CD14-positive monocyte (primary cell): Measurements from ENCODE around the gene GRID1. TPM values are rescaled to one million over a fixed set of nuclear protein-coding genes. Genes with fewer than 3 reads are reported as not detected.
A peak's percentile ranks its signal among the peaks of the same experiment; 100 is the strongest.

Source experiments
- DNase-seq, 3 donors: peaks; one replicate each; pipeline ENCODE4 v3.0.0-alpha.2; 2011 to 2022
- H2AFZ ChIP-seq: 2 replicates; pipeline ENCODE4 v1.6.0; 2012; ENCODE audit warnings: mild to moderate bottlenecking, low read depth, low read length, inconsistent platforms; ENCODE audit not compliant: insufficient read depth, poor library complexity, severe bottlenecking
- H3K27ac ChIP-seq, 2 donors: 1 replicate in 1 of 2; 2 replicates in 1 of 2; pipeline ENCODE4 v1.5.1; 2012 to 2013; ENCODE audit warnings: low read length in 2 of 2, control low read depth in 1 of 2, inconsistent platforms in 1 of 2, low read depth in 1 of 2, mild to moderate bottlenecking in 1 of 2
- H3K27me3 ChIP-seq, 2 donors: one replicate each; pipeline versions ENCODE4 v1.6.0 to v1.6.1; 2011 to 2013; ENCODE audit warnings: low read length in 2 of 2; ENCODE audit not compliant: control insufficient read depth in 2 of 2, insufficient read depth in 2 of 2
- H3K36me3 ChIP-seq, 2 donors: replicated peaks in 1 of 2; 1 replicate in 1 of 2; 2 replicates in 1 of 2; pipeline versions ENCODE4 v1.5.1 to v1.6.1; 2012 to 2013; ENCODE audit warnings: low read length in 2 of 2, control low read depth in 1 of 2, inconsistent platforms in 1 of 2, mild to moderate bottlenecking in 1 of 2; ENCODE audit not compliant: insufficient read depth in 2 of 2, control insufficient read depth in 1 of 2
- H3K4me1 ChIP-seq, 2 donors: 1 replicate in 1 of 2; 2 replicates in 1 of 2; pipeline versions ENCODE4 v1.5.1 to v1.6.1; 2012 to 2013; ENCODE audit warnings: low read length in 2 of 2, control low read depth in 1 of 2, inconsistent platforms in 1 of 2, mild to moderate bottlenecking in 1 of 2, moderate library complexity in 1 of 2; ENCODE audit not compliant: insufficient read depth in 2 of 2, control insufficient read depth in 1 of 2
- H3K4me2 ChIP-seq: replicated peaks from 2 replicates; pipeline ENCODE3; 2012; ENCODE audit warnings: low read length, moderate library complexity, mild to moderate bottlenecking; ENCODE audit not compliant: poor library complexity, severe bottlenecking; ENCODE audit errors: extremely low read depth
- H3K4me3 ChIP-seq, 3 experiments: fragments of 200-600 bp in 1 of 3; sonication (generic) in 1 of 3; replicated peaks in 1 of 3; 1 replicate in 2 of 3; 2 replicates in 1 of 3; pipeline ENCODE4 v1.5.1; 2011 to 2013; ENCODE audit warnings: low read length in 3 of 3, mild to moderate bottlenecking in 3 of 3, control low read depth in 2 of 3, low read depth in 2 of 3, inconsistent platforms in 1 of 3, moderate library complexity in 1 of 3
- H3K79me2 ChIP-seq: 2 replicates; pipeline ENCODE4 v1.6.0; 2012; ENCODE audit warnings: mild to moderate bottlenecking, control low read depth, inconsistent platforms, low read length, moderate library complexity; ENCODE audit not compliant: insufficient read depth
- H3K9ac ChIP-seq: 2 replicates; pipeline ENCODE4 v1.6.0; 2017; ENCODE audit warnings: low read length, mild to moderate bottlenecking; ENCODE audit not compliant: insufficient read depth, poor library complexity, severe bottlenecking
- H3K9me3 ChIP-seq, 2 donors: replicated peaks in 1 of 2; 1 replicate in 1 of 2; 2 replicates in 1 of 2; pipeline versions ENCODE4 v1.5.1 to v1.6.1; 2012 to 2013; ENCODE audit warnings: low read length in 2 of 2, control low read depth in 1 of 2; ENCODE audit not compliant: control insufficient read depth in 1 of 2, insufficient read depth in 1 of 2
- H4K20me1 ChIP-seq: 2 replicates; pipeline ENCODE4 v1.6.0; 2012; ENCODE audit warnings: mild to moderate bottlenecking, low read length, control low read depth, moderate library complexity; ENCODE audit not compliant: insufficient read depth
- H3K27ac Mint-ChIP-seq, 7 donors: one replicate each; pipeline ENCODE4 v1.8.0; 2020; ENCODE audit warnings: mild to moderate bottlenecking in 7 of 7, mixed read lengths in 7 of 7, moderate library complexity in 6 of 7, inconsistent platforms in 2 of 7
- H3K27me3 Mint-ChIP-seq, 3 donors: one replicate each; pipeline ENCODE4 v1.8.0; 2021 to 2022; ENCODE audit warnings: low read depth in 3 of 3, mild to moderate bottlenecking in 3 of 3, mixed read lengths in 3 of 3, moderate library complexity in 3 of 3, inconsistent platforms in 1 of 3
- H3K36me3 Mint-ChIP-seq, 2 donors: one replicate each; pipeline ENCODE4 v1.8.0; 2020; ENCODE audit warnings: mixed read lengths in 2 of 2, inconsistent platforms in 1 of 2, mild to moderate bottlenecking in 1 of 2
- H3K4me1 Mint-ChIP-seq: one replicate; pipeline ENCODE4 v1.8.0; 2020; ENCODE audit warnings: mild to moderate bottlenecking, mixed read lengths
- H3K4me3 Mint-ChIP-seq, 2 donors: one replicate each; pipeline ENCODE4 v1.8.0; 2020; ENCODE audit warnings: mild to moderate bottlenecking in 2 of 2, mixed read lengths in 2 of 2, moderate library complexity in 1 of 2
- H3K9me3 Mint-ChIP-seq, 7 donors: one replicate each; pipeline ENCODE4 v1.8.0; 2020 to 2022; ENCODE audit warnings: mixed read lengths in 7 of 7, mild to moderate bottlenecking in 6 of 7, moderate library complexity in 6 of 7, inconsistent platforms in 2 of 7
- CTCF ChIP-seq: fragments of 200-600 bp; IDR thresholded peaks from one replicate; pipeline ENCODE4 v1.8.0; 2022; ENCODE audit warnings: antibody characterized with exemption, mild to moderate bottlenecking
- WGBS: methylation state at CpG from one replicate; pipeline ENCODE4 v1.1.5; 2013; ENCODE audit warnings: missing lambda C conversion rate; ENCODE audit not compliant: insufficient coverage; 5-methylcytosine and 5-hydroxymethylcytosine counted together
- intact Hi-C, 2 donors: fragments of 100-400 bp; cut with micrococcal nuclease; formaldehyde crosslinking; loops; one replicate each; pipeline versions ENCODE4 v1.15.0 to v1.15.1; 2023
- polyA plus RNA-seq, 3 donors: library from polyadenylated mRNA; depleted of rRNA in 1 of 3; unstranded in 2 of 3; stranded (reverse) in 1 of 3; fragments of 300-500 nt in 2 of 3; fragments of >200 nt in 1 of 3; fragmentation: Illumina TruSeq in 2 of 3; gene quantifications; 1 replicate in 2 of 3; 2 replicates in 1 of 3; pipeline ENCODE4 v1.2.3, GENCODE V29; 2012 to 2021

Gene GRID1
- polyA plus RNA-seq, 3 donors: not detected

- peaks cover 51 to 72% of the 10 kb centered on the region in 2 donors for H3K27me3 ChIP-seq
- H3K4me3 ChIP-seq: no peak overlapping the region
- H4K20me1 ChIP-seq: no peaks in the 10 kb centered on the region
- no peak overlapping the region for H3K9ac ChIP-seq
- whole genome bisulfite sequencing: no CpG with 5 or more reads among the region's 1 CpG
- H3K9me3 ChIP-seq: peaks cover 9 to 27% of the 10 kb centered on the region in 2 donors
- TF ChIP-seq CTCF: no peak
- no peak overlapping the region for H2AFZ ChIP-seq
- Mint-ChIP-seq H3K36me3 (peaks cover 6 to 13% of the 10 kb centered on the region in 2 donors), H3K27ac (no peak overlapping the region), H3K27me3 (peaks cover 64 to 88% (median 73%) of the 10 kb centered on the region in 3 donors), H3K9me3 (peaks cover 0 to 27% (median 3%) of the 10 kb centered on the region in 7 donors), H3K4me3 (peak overlapping the region in 1 of 2 donors; percentile 54), H3K4me1 (peaks cover 19% of the 10 kb centered on the region)
- H3K79me2 ChIP-seq: no peaks in the 10 kb centered on the region
- no peaks in the 10 kb centered on the region for H3K36me3 ChIP-seq
- H3K4me2 ChIP-seq: no peak overlapping the region
- no peak for DNase-seq
- H3K27ac ChIP-seq: no peak overlapping the region
- intact Hi-C loops: no loop called here
- peaks cover 24 to 35% of the 10 kb centered on the region in 2 donors for H3K4me1 ChIP-seq
Measured at GRCh38 chr10:86368046-86368445, 1.5 kb upstream of the GRID1 start.

GRCh38 chr10:86367152-86367951 lies 757 bp upstream of the GRID1 start:
- Histone ChIP-seq H3K4me1 (peaks cover 24 to 38% of the 10 kb centered on the region in 2 donors), H4K20me1 (no peaks in the 10 kb centered on the region), H3K27me3 (peaks cover 54 to 79% of the 10 kb centered on the region in 2 donors), H3K4me3 (peak overlapping the region in 1 of 3 experiments; percentile 54), H3K79me2 (no peaks in the 10 kb centered on the region), H3K9ac (no peak overlapping the region), H2AFZ (peak overlapping the region; percentile 41), H3K36me3 (no peaks in the 10 kb centered on the region), H3K9me3 (peaks cover 9 to 32% of the 10 kb centered on the region in 2 donors), H3K27ac (no peak overlapping the region), H3K4me2 (peak overlapping the region; percentile 67)
- Mint-ChIP-seq H3K9me3 (peaks cover 0 to 24% (median 9%) of the 10 kb centered on the region in 7 donors), H3K27me3 (peaks cover 69 to 93% (median 75%) of the 10 kb centered on the region in 3 donors), H3K4me3 (peak overlapping the region in 1 of 2 donors; percentile 54), H3K36me3 (peaks cover 6 to 13% of the 10 kb centered on the region in 2 donors), H3K27ac (no peak overlapping the region), H3K4me1 (peaks cover 22% of the 10 kb centered on the region)
- intact Hi-C loops: no loop called here
- DNase-seq: no peak
- no peak for TF ChIP-seq CTCF
- WGBS: 8% methylated on average over 60 of the region's 62 CpGs
